ENCODE data around the gene ANO8. TPM values are rescaled to one million over a fixed set of nuclear protein-coding genes. Genes with fewer than 3 reads are reported as not detected.
A peak's percentile ranks its signal among the peaks of the same experiment; 100 is the strongest.

Gene ANO8
- total and polyA plus RNA-seq, 2 of the 13 experiments (the other 11 are each of a cell fraction or from before 2014, with no cell fraction given): 1.8 to 3.5 TPM

GRCh38 chr19:17305216-17305516, 29.5 kb downstream of the ANO8 start (continued):
- TF ChIP-seq ZNF713 (CRISPR knock-in tag; IDR thresholded peaks at IDR 0.05): 0 out of 2 replicates have a peak, but pooled peaks have one; percentile 64
- peak; percentile 8; the same call in 1 of the 2 replicates for TF ChIP-seq BHLHE40 (IDR thresholded peaks at IDR 0.05; ENCODE audit: low read length)
- no peak for TF ChIP-seq HMGXB4 (CRISPR knock-in tag; IDR thresholded peaks at IDR 0.05; ENCODE audit: borderline replicate concordance in 1 of 2, low read depth in 1 of 2)
- no peak for TF ChIP-seq MEIS1 (CRISPR knock-in tag; IDR thresholded peaks at IDR 0.05; ENCODE audit: borderline replicate concordance)
- TF ChIP-seq ZNF768 (CRISPR knock-in tag; IDR thresholded peaks at IDR 0.05): peak; percentile 99
- TF ChIP-seq ZNF362 (CRISPR knock-in tag; IDR thresholded peaks at IDR 0.05; ENCODE audit: borderline replicate concordance): no peak
- no peak for TF ChIP-seq LCORL (IDR thresholded peaks at IDR 0.05)
- TF ChIP-seq LCORL (CRISPR knock-in tag; IDR thresholded peaks at IDR 0.05): 0 out of 2 replicates have a peak, but pooled peaks have one; percentile 1
- TF ChIP-seq ZKSCAN8 (CRISPR knock-in tag; IDR thresholded peaks at IDR 0.05; ENCODE audit: borderline replicate concordance): no peak
- no peak for TF ChIP-seq AGO1 (IDR thresholded peaks at IDR 0.05; ENCODE audit: low read depth, low read length, poor library complexity, severe bottlenecking)
- no peak for TF ChIP-seq SMAD1 (CRISPR knock-in tag; IDR thresholded peaks at IDR 0.05; ENCODE audit: borderline replicate concordance, low read depth)
- peak; percentile 27; the same call in 1 of the 2 replicates for TF ChIP-seq ZBTB7A (CRISPR knock-in tag; IDR thresholded peaks at IDR 0.05)
- no peak for TF ChIP-seq XRCC5 (optimal IDR thresholded peaks at IDR 0.05; ENCODE audit: low read length)
- TF ChIP-seq ZNF276 (CRISPR knock-in tag; IDR thresholded peaks at IDR 0.05; ENCODE audit: low read depth): no peak
- TF ChIP-seq ATF3 (CRISPR knock-in tag; IDR thresholded peaks at IDR 0.05): no peak
- TF ChIP-seq U2AF2 (IDR thresholded peaks at IDR 0.05; ENCODE audit: low read depth, low read length): no peak
- TF ChIP-seq MBD4 (IDR thresholded peaks at IDR 0.05; ENCODE audit: borderline replicate concordance, low read length): no peak
- no peak for TF ChIP-seq DPF2 (CRISPR knock-in tag; IDR thresholded peaks at IDR 0.05; ENCODE audit: borderline replicate concordance, low read depth)
- no peak for TF ChIP-seq DMAP1 (CRISPR knock-in tag; IDR thresholded peaks at IDR 0.05)
- TF ChIP-seq PPARG (CRISPR knock-in tag; conservative IDR thresholded peaks at IDR 0.05): peak; percentile 99
- no peak for TF ChIP-seq ZNF138 (CRISPR knock-in tag; IDR thresholded peaks at IDR 0.05; ENCODE audit: low read depth)
- TF ChIP-seq ZNF674 (CRISPR knock-in tag; IDR thresholded peaks at IDR 0.05; ENCODE audit: low read depth): no peak
- no peak for TF ChIP-seq MAF1 (CRISPR knock-in tag; IDR thresholded peaks at IDR 0.05; ENCODE audit: borderline replicate concordance)
- no peak for TF ChIP-seq ZNF670 (CRISPR knock-in tag; IDR thresholded peaks at IDR 0.05; ENCODE audit: borderline replicate concordance)
- TF ChIP-seq ZFP36 (IDR thresholded peaks at IDR 0.05; ENCODE audit: borderline replicate concordance, low read depth, low read length, partially characterized antibody): peak; percentile 89
- no peak for TF ChIP-seq ZNF788 (CRISPR knock-in tag; IDR thresholded peaks at IDR 0.05; ENCODE audit: borderline replicate concordance)
- no peak for TF ChIP-seq ZNF510 (CRISPR knock-in tag; IDR thresholded peaks at IDR 0.05; ENCODE audit: low read depth)
- no peak for TF ChIP-seq NFE2 (CRISPR knock-in tag; IDR thresholded peaks at IDR 0.05)
